ENCODE measurements around the gene TSPAN18. TPM values are rescaled to one million over a fixed set of nuclear protein-coding genes. Genes with fewer than 3 reads are reported as not detected.

The TSPAN18 gene
- total RNA-seq, 4 donors from 2014 or later = 2.1 to 9.1 (median 2.5) TPM

DNA sequence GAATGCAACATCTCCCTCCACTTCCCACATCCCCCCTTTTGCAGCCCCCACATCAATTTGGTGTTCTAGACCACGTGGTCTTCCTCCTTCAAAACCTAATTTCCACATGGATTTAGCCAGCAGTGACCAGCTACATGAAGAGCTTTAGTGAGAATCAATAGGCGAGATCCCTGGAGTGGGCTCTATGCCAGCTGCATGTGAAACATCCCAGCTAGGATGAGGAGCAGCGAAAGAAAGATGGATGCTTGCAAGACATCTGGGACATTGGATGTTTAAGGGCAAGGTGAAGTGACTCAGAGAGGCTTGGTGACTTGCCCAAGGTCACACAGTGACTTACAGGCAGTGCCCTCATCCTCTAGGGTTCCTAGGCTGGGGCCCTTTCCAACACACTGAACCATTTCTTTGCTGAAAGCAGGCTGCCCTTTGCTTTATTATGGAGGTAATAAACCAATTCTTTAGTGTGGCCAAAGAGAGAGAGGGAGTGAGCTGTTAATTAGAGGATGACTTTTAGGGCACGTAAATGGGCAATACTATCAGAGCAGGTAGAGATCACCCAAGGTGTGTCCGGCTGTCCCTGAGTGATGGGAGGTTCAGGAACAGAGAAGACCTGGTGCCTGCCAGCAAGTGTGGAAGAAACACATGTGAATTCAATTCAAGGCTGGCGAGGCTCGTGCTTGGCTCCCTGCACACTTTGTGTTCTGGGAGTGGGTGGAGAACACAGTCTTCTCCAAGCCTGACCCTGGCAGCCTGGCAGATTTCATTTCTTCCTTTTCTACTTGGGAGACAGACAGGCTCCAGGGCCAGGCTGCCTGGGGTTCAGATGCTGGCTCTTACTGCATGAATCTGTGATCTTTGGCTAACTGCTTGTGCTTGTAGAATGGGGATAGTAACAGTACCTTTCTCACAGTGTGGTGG is 24.0 kb downstream of the TSPAN18 start:
- in situ Hi-C loops (cut with MboI; ENCODE audit: low sequenced_read_pairs in 4 of 4) = no loop called here
- Histone ChIP-seq H3K27me3 (no peaks in the 10 kb centered on the region), H3K9me3 (no peaks in the 10 kb centered on the region), H3K4me1 (peaks cover 0 to 6% of the 10 kb centered on the region in 2 donors), H3K27ac (no peak overlapping the region), H3K4me3 (no peak overlapping the region), H3K36me3 (no peaks in the 10 kb centered on the region)
- no peak for ATAC-seq
- TF ChIP-seq CTCF (IDR thresholded peaks at IDR 0.05 in 4 of 5, conservative IDR thresholded peaks at IDR 0.05 in 1 of 5) (no peak), POLR2A (IDR thresholded peaks at IDR 0.05) (no peak)
- intact Hi-C loops (cut with DNase I; ENCODE audit: low total_unique reads) = no loop called here
- DNase-seq = no peak

DNA sequence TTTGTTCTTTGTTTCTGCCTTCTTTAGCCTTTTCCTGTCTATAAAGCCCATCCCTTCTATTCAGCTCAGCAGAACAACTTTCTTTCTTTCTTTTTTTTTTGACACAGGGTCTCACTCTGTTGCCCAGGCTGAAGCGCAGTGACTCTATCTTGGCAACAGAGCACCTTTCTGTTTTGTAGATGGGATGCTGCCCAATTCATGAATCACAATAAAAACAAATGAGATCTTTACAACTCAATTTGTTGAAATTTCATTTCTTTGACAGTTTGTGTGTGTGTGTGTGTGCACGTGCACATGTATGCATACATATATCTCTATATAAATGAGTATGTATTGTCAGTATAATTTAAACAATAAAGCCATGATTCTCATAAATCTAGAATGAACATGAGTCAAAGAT is 25.5 kb downstream of the TSPAN18 start:
- TF ChIP-seq CTCF (IDR thresholded peaks at IDR 0.05 in 4 of 5, conservative IDR thresholded peaks at IDR 0.05 in 1 of 5) (no peak), POLR2A (IDR thresholded peaks at IDR 0.05) (no peak)
- H3K4me1 ChIP-seq = peaks cover 0 to 6% of the 10 kb centered on the region in 2 donors

DNA sequence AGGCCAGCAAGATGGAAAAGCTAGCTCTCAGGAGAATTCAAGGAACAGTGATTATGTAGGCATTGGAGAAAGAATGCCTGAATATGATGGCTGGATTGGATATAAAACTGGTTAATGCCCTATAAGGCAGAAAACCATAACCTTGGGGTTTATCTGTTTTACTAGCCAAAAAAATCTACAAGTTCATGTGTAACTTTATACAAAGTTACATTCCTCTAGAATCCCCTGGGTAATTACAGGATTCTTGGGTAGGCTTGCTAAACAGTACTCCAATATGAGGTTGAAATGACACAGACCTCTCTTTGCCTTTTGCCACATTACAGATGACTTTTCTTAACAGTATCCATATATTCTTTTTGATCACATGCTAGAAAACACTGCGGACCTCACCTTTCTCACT is 26.0 kb downstream of the TSPAN18 start:
- in situ Hi-C loops (cut with MboI; ENCODE audit: low sequenced_read_pairs in 4 of 4) = no loop called here
- no peaks in the 10 kb centered on the region for H3K27me3 ChIP-seq
- DNase-seq = no peak
- intact Hi-C loops (cut with DNase I; ENCODE audit: low total_unique reads) = no loop called here
- ATAC-seq = no peak
- no peak overlapping the region for H3K27ac ChIP-seq
- no peak overlapping the region for H3K4me3 ChIP-seq
- no peaks in the 10 kb centered on the region for H3K9me3 ChIP-seq
- TF ChIP-seq POLR2A (IDR thresholded peaks at IDR 0.05) = no peak
- TF ChIP-seq CTCF (IDR thresholded peaks at IDR 0.05 in 4 of 5, conservative IDR thresholded peaks at IDR 0.05 in 1 of 5) = no peak
- H3K4me1 ChIP-seq = peaks cover 0 to 6% of the 10 kb centered on the region in 2 donors
- no peaks in the 10 kb centered on the region for H3K36me3 ChIP-seq

More for the DNA sequence above, 25.5 kb downstream of the TSPAN18 start:
- in situ Hi-C loops (cut with MboI; ENCODE audit: low sequenced_read_pairs in 4 of 4) (no loop called here), intact Hi-C loops (cut with DNase I; ENCODE audit: low total_unique reads) (no loop called here)
- no peak for ATAC-seq
- Histone ChIP-seq H3K36me3 (no peaks in the 10 kb centered on the region), H3K9me3 (no peaks in the 10 kb centered on the region), H3K4me3 (no peak overlapping the region), H3K27me3 (no peaks in the 10 kb centered on the region), H3K27ac (no peak overlapping the region)
- no peak for DNase-seq

DNA sequence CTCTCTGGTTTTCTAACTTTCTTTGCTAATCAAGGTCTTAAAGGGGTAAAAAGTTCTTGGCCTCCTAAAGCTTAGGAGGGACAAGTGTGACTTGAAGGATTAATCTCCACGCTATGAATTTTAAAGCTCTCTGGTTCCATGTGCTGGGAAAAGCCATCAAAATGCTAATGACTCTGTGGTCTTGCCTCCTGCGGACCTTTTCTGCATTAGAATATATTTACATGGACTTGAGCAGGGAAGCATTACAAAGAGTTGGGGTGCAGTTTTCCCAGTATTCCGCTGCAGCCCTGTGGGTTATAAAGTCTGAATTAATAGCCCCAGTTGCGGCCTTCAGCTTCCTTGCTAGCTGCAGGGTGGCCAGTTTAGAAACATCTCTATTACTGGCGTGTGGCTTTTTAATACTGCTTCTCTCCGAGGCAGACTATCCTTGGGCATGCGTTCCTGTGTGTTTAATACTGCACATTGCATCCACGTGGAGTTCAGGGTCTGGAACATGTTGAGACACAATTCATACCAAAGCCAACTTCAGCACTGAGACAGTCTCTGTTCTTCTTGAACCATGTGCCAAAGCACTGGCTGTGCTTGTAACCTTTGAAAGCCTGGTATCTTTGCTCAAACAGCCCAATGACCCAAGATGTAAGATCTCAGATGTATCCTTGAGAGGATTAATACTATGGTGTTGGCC is 27.3 kb downstream of the TSPAN18 start:
- Histone ChIP-seq H3K27me3 (no peaks in the 10 kb centered on the region), H3K36me3 (no peaks in the 10 kb centered on the region), H3K4me1 (no peaks in the 10 kb centered on the region), H3K27ac (no peak overlapping the region), H3K4me3 (no peak overlapping the region), H3K9me3 (no peaks in the 10 kb centered on the region)
- no peak for DNase-seq
- in situ Hi-C loops (cut with MboI; ENCODE audit: low sequenced_read_pairs in 4 of 4) (no loop called here), intact Hi-C loops (cut with DNase I; ENCODE audit: low total_unique reads) (no loop called here)
- ATAC-seq = no peak
- no peak for TF ChIP-seq POLR2A (IDR thresholded peaks at IDR 0.05)

DNA sequence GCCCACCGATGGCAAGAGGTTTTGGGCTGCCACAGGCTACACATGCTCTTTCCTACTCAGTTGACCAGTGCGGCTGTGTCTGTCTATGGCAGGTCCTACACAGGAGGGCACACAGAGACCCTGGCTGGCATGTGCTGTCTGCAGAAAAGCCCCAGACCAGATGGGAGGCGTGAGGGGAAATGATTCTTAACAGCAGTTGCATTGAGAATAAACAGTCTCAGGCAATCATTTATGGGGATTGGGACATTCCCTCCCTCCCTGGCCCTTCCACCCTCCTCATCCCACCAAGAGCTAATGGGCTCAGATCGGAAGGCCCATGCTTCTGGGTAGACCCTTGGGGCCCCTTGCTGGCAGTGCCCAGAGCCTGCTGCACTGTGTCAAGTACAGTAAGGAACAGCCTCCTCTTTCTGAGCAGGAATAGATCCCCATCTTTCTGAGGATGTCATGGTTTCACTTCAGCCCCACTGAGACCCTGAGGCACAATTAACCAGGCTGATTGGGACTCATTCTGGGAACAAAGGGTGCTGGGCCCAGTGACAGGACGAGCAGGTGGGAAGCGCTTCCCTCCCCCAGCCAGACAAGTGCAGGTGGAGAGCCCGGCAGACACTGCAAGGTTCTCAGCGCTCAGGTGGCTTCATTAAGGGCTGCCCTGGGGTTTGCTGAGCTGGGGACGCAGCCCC is 28.3 kb downstream of the TSPAN18 start:
- H3K27ac ChIP-seq = no peak overlapping the region

More for the DNA sequence above, 28.3 kb downstream of the TSPAN18 start:
- ATAC-seq (no peak), DNase-seq (no peak)
- Histone ChIP-seq H3K27me3 (no peaks in the 10 kb centered on the region), H3K4me3 (no peak overlapping the region), H3K36me3 (no peaks in the 10 kb centered on the region), H3K4me1 (no peaks in the 10 kb centered on the region), H3K9me3 (no peaks in the 10 kb centered on the region)
- intact Hi-C loops (cut with DNase I; ENCODE audit: low total_unique reads) (no loop called here), in situ Hi-C loops (cut with MboI; ENCODE audit: low sequenced_read_pairs in 4 of 4) (no loop called here)
- TF ChIP-seq POLR2A (IDR thresholded peaks at IDR 0.05) (no peak), CTCF (IDR thresholded peaks at IDR 0.05 in 4 of 5, conservative IDR thresholded peaks at IDR 0.05 in 1 of 5) (no peak)

Measured in gastrocnemius medialis (tissue), 4 donors.